OCI-LY1 (cell line): Measurements from ENCODE around the gene FHL2.

Source experiments
- H2AFZ ChIP-seq: fragments of 200-600 bp; sonication (generic), shearing (Covaris generic); 2 replicates; pipeline ENCODE4 v1.6.0; 2014; ENCODE audit warnings: antibody characterized with exemption, mild to moderate bottlenecking, low read length
- H3F3A ChIP-seq: fragments of 200-600 bp; sonication (generic), shearing (Covaris generic); 2 replicates; pipeline ENCODE4 v1.6.0; 2014; ENCODE audit warnings: mild to moderate bottlenecking, antibody characterized with exemption, low read length, moderate library complexity; ENCODE audit not compliant: insufficient read depth
- H3K27ac ChIP-seq: fragments of 200-600 bp; sonication (generic); 2 replicates; pipeline ENCODE4 v1.5.1; 2014; ENCODE audit warnings: low read length, mixed run types, mild to moderate bottlenecking, low read depth; ENCODE audit not compliant: poor library complexity, severe bottlenecking
- H3K27me3 ChIP-seq: fragments of 200-600 bp; sonication (generic); 2 replicates; pipeline ENCODE4 v1.6.0; 2014; ENCODE audit warnings: antibody characterized with exemption, mild to moderate bottlenecking, low read length, moderate library complexity; ENCODE audit not compliant: insufficient read depth
- H3K36me3 ChIP-seq: fragments of 200-600 bp; sonication (generic); 2 replicates; pipeline ENCODE4 v1.6.1; 2014; ENCODE audit warnings: mild to moderate bottlenecking, antibody characterized with exemption, low read length, moderate library complexity, mixed read lengths; ENCODE audit not compliant: insufficient read depth
- H3K4me1 ChIP-seq: fragments of 200-600 bp; sonication (generic); 2 replicates; pipeline ENCODE4 v1.5.1; 2014; ENCODE audit warnings: mild to moderate bottlenecking, low read length, moderate library complexity; ENCODE audit not compliant: insufficient read depth, severe bottlenecking
- H3K4me2 ChIP-seq: fragments of 200-600 bp; sonication (generic), shearing (Covaris generic); 2 replicates; pipeline ENCODE4 v1.6.1; 2014; ENCODE audit warnings: low read length
- H3K4me3 ChIP-seq: fragments of 200-600 bp; sonication (generic); 2 replicates; pipeline ENCODE4 v1.5.1; 2014; ENCODE audit warnings: low read length, low read depth, mild to moderate bottlenecking, mixed read lengths; ENCODE audit not compliant: poor library complexity, severe bottlenecking
- H3K79me2 ChIP-seq: fragments of 200-600 bp; shearing (Covaris generic); 2 replicates; pipeline ENCODE4 v1.6.1; 2016; ENCODE audit warnings: mixed run types, low read length, mixed read lengths; ENCODE audit not compliant: insufficient read depth
- H3K9ac ChIP-seq: fragments of 200-600 bp; sonication (generic), shearing (Covaris generic); 2 replicates; pipeline ENCODE4 v1.6.1; 2014; ENCODE audit warnings: mild to moderate bottlenecking, low read length, mixed read lengths
- H3K9me2 ChIP-seq: fragments of 200-600 bp; sonication (generic), shearing (Covaris generic); 2 replicates; pipeline ENCODE4 v1.6.1; 2014; ENCODE audit warnings: low read depth, mild to moderate bottlenecking, low read length, mixed read lengths
- H3K9me3 ChIP-seq: fragments of 200-600 bp; shearing (Covaris generic); 2 replicates; pipeline ENCODE4 v1.6.1; 2014; ENCODE audit warnings: low read length, mixed read lengths
- H4K20me1 ChIP-seq: fragments of 200-600 bp; sonication (generic), shearing (Covaris generic); 2 replicates; pipeline ENCODE4 v1.6.0; 2016; ENCODE audit warnings: mild to moderate bottlenecking, low read length; ENCODE audit not compliant: insufficient read depth
- EZH2 ChIP-seq: fragments of 200-600 bp; sonication (generic), shearing (Covaris generic); IDR thresholded peaks from 2 replicates; pipeline ENCODE4 v1.8.0; 2017; ENCODE audit warnings: borderline replicate concordance, mixed run types, mild to moderate bottlenecking, antibody characterized with exemption, low read length, moderate library complexity, mixed read lengths
- TF ChIP-seq, protein P1 (sequence below): fragments of 200-600 bp; sonication (generic), shearing (Covaris generic); IDR thresholded peaks from 2 replicates; pipeline ENCODE4 v1.5.1; 2017; ENCODE audit warnings: mild to moderate bottlenecking, antibody characterized with exemption, low read length, moderate library complexity, mixed read lengths

FHL2 gene

GRCh38 chr2:105337122-105338019 lies 61.5 kb downstream of the FHL2 start, which contains the start of gene C2orf49:
TSS of gene C2orf49 (plus strand) at chr2:105337540. CDS start at chr2:105337588, 48 bp downstream.
- Histone ChIP-seq H3F3A (no peaks in the 10 kb centered on the region), H3K27ac (peak within 1 kb of the TSS; percentile 62), H3K9ac (peak within 1 kb of the TSS; percentile 80), H3K9me3 (no peaks in the 10 kb centered on the region), H3K4me3 (peak within 1 kb of the TSS; percentile 90), H3K27me3 (no peaks in the 10 kb centered on the region), H4K20me1 (0 out of 2 replicates have a peak, but pooled peaks cover 2% of the 10 kb centered on the region), H3K4me2 (peak within 1 kb of the TSS; percentile 91), H3K9me2 (no peaks in the 10 kb centered on the region), H2AFZ (no peak within 1 kb of the TSS), H3K36me3 (peaks cover 34% of the 10 kb centered on the region), H3K4me1 (peaks cover 23% of the 10 kb centered on the region), H3K79me2 (peaks cover 27% of the 10 kb centered on the region)
- TF ChIP-seq, protein P1, sequence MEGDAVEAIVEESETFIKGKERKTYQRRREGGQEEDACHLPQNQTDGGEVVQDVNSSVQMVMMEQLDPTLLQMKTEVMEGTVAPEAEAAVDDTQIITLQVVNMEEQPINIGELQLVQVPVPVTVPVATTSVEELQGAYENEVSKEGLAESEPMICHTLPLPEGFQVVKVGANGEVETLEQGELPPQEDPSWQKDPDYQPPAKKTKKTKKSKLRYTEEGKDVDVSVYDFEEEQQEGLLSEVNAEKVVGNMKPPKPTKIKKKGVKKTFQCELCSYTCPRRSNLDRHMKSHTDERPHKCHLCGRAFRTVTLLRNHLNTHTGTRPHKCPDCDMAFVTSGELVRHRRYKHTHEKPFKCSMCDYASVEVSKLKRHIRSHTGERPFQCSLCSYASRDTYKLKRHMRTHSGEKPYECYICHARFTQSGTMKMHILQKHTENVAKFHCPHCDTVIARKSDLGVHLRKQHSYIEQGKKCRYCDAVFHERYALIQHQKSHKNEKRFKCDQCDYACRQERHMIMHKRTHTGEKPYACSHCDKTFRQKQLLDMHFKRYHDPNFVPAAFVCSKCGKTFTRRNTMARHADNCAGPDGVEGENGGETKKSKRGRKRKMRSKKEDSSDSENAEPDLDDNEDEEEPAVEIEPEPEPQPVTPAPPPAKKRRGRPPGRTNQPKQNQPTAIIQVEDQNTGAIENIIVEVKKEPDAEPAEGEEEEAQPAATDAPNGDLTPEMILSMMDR: no peak
- no peak for TF ChIP-seq EZH2

- H3K4me1 ChIP-seq: peaks cover 23% of the 10 kb centered on the region
- no peak overlapping the region for H2AFZ ChIP-seq
- peak overlapping the region; percentile 83 for H3K4me2 ChIP-seq
- TF ChIP-seq, protein P1: no peak
- no peak for TF ChIP-seq EZH2
- no peaks in the 10 kb centered on the region for H3K27me3 ChIP-seq
- H3K9me2 ChIP-seq: no peaks in the 10 kb centered on the region
- H4K20me1 ChIP-seq: 0 out of 2 replicates have a peak, but pooled peaks cover 2% of the 10 kb centered on the region
- peak overlapping the region; percentile 90 for H3K4me3 ChIP-seq
- peaks cover 27% of the 10 kb centered on the region for H3K79me2 ChIP-seq
- no peaks in the 10 kb centered on the region for H3F3A ChIP-seq
- H3K36me3 ChIP-seq: peaks cover 28% of the 10 kb centered on the region
- peak overlapping the region; percentile 62 for H3K27ac ChIP-seq
- no peaks in the 10 kb centered on the region for H3K9me3 ChIP-seq
- peak overlapping the region; percentile 78 for H3K9ac ChIP-seq
Observed at GRCh38 chr2:105336786-105337121, 62.1 kb downstream of the FHL2 start.

GRCh38 chr2:105335469-105335868 lies 63.4 kb downstream of the FHL2 start:
- H3F3A ChIP-seq: 0 out of 2 replicates have a peak, but pooled peaks cover 4% of the 10 kb centered on the region
- H3K9ac ChIP-seq: no peak overlapping the region
- H4K20me1 ChIP-seq: 0 out of 2 replicates have a peak, but pooled peaks cover 2% of the 10 kb centered on the region
- H2AFZ ChIP-seq: no peak overlapping the region
- no peak overlapping the region for H3K27ac ChIP-seq
- H3K79me2 ChIP-seq: peaks cover 27% of the 10 kb centered on the region
- no peaks in the 10 kb centered on the region for H3K9me2 ChIP-seq
- no peak overlapping the region for H3K4me2 ChIP-seq
- peaks cover 15% of the 10 kb centered on the region for H3K36me3 ChIP-seq
- no peaks in the 10 kb centered on the region for H3K27me3 ChIP-seq
- no peaks in the 10 kb centered on the region for H3K9me3 ChIP-seq
- TF ChIP-seq, protein P1: no peak
- TF ChIP-seq EZH2: no peak
- no peak overlapping the region for H3K4me3 ChIP-seq
- H3K4me1 ChIP-seq: peaks cover 26% of the 10 kb centered on the region
